ENCODE data around the gene DELE1.
"Not testable (repeated sequence)": the region's sequence is repeated elsewhere in the genome, so short reads cannot be mapped to it uniquely, and the experiment has no call there.

DELE1 gene

GRCh38 chr5:141920771-141921170 is 2.9 kb upstream of the DELE1 start:
- in situ Hi-C loops (cut with MboI; ENCODE audit: low sequenced_read_pairs): no loop called here

GRCh38 chr5:141922827-141923447 is 734 bp upstream of the DELE1 start:
- in situ Hi-C loops (cut with MboI; ENCODE audit: low sequenced_read_pairs): not testable (repeated sequence)

GRCh38 chr5:141926434-141926833 is 2.8 kb downstream of the DELE1 start:
- in situ Hi-C loops (cut with MboI; ENCODE audit: low sequenced_read_pairs): no loop called here

DNA sequence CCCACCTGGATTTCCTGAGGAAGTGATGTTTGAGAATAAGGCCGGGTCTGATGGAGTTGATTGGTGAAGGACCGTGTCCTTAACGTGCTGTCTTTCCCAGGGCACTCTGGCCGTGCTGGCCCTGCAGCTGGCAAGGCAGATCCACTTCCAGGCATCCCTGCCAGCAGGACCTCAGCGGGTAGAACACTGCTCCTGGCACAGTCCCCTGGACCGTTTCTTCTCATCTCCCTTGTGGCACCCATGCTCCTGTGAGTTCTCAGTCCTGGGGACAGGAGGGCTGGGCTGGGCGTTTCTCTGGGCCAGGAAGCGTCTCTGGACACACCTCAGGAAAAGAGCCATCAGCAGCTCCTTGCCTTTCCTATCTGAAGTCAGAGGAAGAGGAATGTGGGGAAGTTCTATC is 4.4 kb downstream of the DELE1 start:
- in situ Hi-C loops (cut with MboI; ENCODE audit: low sequenced_read_pairs): no loop called here

GRCh38 chr5:141929398-141930058 is 5.9 kb downstream of the DELE1 start:
- in situ Hi-C loops (cut with MboI; ENCODE audit: low sequenced_read_pairs): no loop called here

GRCh38 chr5:141931694-141932093 is 8.0 kb downstream of the DELE1 start:
- in situ Hi-C loops (cut with MboI; ENCODE audit: low sequenced_read_pairs): no loop called here

GRCh38 chr5:141933151-141933550 is 9.5 kb downstream of the DELE1 start:
- in situ Hi-C loops (cut with MboI; ENCODE audit: low sequenced_read_pairs): no loop called here

GRCh38 chr5:141934099-141934844 is 10.6 kb downstream of the DELE1 start:
- in situ Hi-C loops (cut with MboI; ENCODE audit: low sequenced_read_pairs): no loop called here

DNA sequence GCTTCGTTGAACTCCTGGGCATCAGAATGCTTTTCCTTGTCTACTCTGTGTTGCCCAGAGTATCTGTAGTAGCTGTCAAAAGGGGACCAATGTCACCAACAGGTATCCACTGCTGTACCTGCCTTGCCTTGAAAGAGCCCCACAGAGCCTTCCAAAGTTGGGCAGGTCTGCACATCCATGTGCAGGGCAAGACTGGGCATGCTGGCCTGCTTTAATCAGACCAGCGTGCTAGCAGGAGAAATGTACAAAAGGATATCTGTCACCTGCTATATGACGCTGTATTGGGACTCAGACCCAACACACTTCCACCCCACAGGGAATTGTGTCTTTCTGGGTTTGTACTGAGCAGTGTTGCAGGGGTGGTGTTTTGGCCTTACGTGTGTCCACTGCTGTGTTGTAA is 11.9 kb downstream of the DELE1 start:
- in situ Hi-C loops (cut with MboI; ENCODE audit: low sequenced_read_pairs): no loop called here

GRCh38 chr5:141940695-141941271 is 17.1 kb downstream of the DELE1 start:
- in situ Hi-C loops (cut with MboI; ENCODE audit: low sequenced_read_pairs): no loop called here

DNA sequence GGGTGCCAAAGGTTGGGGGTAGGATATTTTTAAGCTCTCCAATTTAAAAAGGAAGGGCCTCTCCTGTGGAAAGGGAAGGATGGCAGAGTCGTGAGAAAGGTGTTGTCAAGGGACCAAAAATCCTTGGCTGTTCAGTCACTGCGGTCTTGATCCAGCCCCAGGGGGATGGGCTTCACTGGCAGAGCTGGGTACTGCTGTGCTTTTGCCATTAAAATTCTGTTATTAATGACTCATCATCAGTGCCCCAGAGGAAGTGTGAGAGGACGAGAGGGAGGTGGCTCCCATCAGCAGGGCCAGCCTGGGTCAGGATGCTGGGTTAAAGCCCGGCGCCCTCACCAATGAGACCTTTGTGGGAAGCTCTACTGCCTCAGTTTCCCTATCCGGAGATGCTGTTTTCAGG is 17.6 kb downstream of the DELE1 start:
- in situ Hi-C loops (cut with MboI; ENCODE audit: low sequenced_read_pairs): no loop called here

- in situ Hi-C loops (cut with MboI; ENCODE audit: low sequenced_read_pairs): no loop called here
Observed at GRCh38 chr5:141941779-141942178, 18.1 kb downstream of the DELE1 start.

DNA sequence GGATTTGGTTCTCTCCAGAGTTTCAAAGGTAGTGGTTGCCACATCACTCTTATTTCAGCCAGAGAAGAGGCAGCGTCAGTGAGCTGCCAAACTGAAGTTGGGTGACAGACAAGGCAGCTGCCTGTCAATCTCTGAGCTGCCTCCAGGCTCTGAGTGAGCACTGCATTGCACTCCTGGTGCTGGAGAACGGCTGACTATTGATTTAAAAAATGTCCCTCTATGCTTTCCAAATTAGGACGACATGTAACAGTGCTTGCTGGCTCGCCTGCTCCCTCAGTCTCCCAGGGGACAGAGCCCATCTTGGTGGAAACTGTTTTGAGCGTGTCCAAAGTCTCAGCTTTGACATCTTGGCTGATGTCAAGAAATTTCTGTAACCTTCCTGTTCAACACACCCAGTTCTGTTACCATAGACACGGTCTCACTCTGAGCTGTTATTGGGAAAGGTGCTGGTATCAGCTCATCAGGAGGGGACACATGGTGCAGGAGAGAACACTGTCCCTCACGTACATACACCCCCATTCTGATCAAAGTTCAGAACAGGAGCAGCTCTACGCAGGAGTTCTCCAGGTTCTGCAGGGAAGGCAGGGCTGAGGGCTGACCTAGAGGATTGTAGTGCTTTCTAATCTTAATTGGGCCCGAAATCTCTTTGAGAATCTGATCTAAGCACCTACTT is 18.6 kb downstream of the DELE1 start:
- in situ Hi-C loops (cut with MboI; ENCODE audit: low sequenced_read_pairs): no loop called here

GRCh38 chr5:141944076-141944475 is 20.4 kb downstream of the DELE1 start:
- in situ Hi-C loops (cut with MboI; ENCODE audit: low sequenced_read_pairs): no loop called here

- in situ Hi-C loops (cut with MboI; ENCODE audit: low sequenced_read_pairs): no loop called here
Observed at GRCh38 chr5:141945511-141946051, 21.9 kb downstream of the DELE1 start.

DNA sequence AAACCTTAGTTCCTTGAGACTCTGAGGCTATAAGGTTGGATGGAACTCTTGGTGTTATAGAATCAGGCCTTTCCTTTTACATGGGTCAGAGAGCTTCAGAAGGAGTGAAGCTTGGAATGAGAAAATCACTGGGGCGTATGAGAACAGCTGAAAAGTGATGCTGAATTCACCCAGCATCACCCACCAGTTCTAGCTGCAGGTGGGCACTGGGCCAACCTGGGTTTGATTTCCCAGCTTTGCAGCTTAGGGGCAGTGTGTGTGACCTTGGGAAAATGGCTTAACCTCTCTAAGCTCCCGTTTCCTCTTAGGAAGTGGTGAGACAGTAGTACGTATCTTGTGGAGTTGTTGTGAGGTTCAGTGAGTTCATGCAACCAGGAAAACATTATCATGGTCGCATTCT is 23.6 kb downstream of the DELE1 start:
- in situ Hi-C loops (cut with MboI; ENCODE audit: low sequenced_read_pairs): no loop called here

DNA sequence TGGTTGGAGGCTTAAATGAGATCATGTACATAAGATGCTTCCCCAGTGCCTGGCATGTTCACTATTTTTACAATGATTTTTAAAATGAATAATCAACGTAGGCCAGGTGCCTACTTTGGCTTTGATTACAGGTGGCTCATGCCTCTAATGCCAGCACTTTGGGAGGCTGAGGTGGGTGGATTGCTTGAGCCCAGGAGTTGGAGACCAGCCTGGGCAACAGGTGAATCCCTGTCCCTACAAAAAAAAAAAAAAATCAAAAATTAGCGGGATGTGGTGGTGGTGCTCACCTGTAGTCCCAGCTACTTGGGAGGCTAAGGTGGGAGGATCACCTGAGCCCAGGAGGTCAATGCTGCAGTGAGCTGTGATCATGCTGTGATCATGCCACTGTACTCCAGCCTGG is 25.1 kb downstream of the DELE1 start:
- in situ Hi-C loops (cut with MboI; ENCODE audit: low sequenced_read_pairs): no loop called here

GRCh38 chr5:141949511-141949910 is 25.8 kb downstream of the DELE1 start:
- in situ Hi-C loops (cut with MboI; ENCODE audit: low sequenced_read_pairs): no loop called here

GRCh38 chr5:141950207-141951005 is 26.7 kb downstream of the DELE1 start:
- in situ Hi-C loops (cut with MboI; ENCODE audit: low sequenced_read_pairs): loop anchor here (10.0 kb wide), 1 partner anchor 276 kb away; no protein-coding TSS in a partner anchor

GRCh38 chr5:141951332-141951781 is 27.7 kb downstream of the DELE1 start:
- in situ Hi-C loops (cut with MboI; ENCODE audit: low sequenced_read_pairs): loop anchor here (10.0 kb wide), 1 partner anchor 277 kb away; no protein-coding TSS in a partner anchor
